Activated CD4-positive, alpha-beta T cell treated with anti-CD3 and anti-CD28 coated beads for 48 hours (primary cell): ENCODE data around the gene FA2H.

Experiments used
- DNase-seq: peaks from one replicate; pipeline ENCODE4 v3.0.0-alpha.2; 2020

FA2H gene

DNA sequence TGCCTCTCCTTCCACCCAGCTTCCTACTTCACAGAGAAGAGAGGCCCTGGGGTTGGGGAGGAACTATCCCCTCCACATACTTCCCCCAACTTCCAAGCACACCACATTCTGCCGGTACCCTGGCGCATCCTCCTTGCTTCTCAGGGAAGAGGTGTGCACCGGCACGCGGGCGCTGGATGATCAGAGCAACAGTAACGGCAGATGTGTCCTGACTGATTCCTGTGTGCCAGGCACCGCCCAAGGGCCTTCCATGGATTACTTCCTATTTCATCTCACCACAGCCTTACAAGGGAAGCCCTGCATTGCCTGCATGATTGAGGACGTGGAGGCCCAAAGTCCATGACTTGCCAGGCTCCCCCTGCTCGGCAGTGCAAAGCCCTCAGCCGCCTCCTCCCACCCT lies 52.9 kb downstream of the FA2H start:
- no peak for DNase-seq

DNA sequence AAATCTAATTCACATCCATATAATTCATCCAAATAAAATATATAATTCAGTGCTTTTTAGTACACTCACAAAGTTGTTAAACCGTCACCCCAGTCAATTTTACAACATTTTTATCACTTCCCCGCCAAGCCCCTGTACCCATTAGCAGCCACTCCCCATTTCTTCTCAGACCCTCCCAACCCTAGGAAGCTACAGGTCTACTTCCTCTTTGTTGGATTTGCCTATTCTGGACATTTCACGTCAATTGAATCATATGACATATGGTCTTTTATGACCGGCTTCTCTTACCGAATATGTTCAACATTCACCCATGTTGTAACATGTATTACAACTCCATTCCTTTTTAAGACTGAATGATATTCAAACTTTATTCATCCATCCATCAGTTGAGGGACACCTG lies 54.0 kb downstream of the FA2H start:
- DNase-seq = no peak

DNA sequence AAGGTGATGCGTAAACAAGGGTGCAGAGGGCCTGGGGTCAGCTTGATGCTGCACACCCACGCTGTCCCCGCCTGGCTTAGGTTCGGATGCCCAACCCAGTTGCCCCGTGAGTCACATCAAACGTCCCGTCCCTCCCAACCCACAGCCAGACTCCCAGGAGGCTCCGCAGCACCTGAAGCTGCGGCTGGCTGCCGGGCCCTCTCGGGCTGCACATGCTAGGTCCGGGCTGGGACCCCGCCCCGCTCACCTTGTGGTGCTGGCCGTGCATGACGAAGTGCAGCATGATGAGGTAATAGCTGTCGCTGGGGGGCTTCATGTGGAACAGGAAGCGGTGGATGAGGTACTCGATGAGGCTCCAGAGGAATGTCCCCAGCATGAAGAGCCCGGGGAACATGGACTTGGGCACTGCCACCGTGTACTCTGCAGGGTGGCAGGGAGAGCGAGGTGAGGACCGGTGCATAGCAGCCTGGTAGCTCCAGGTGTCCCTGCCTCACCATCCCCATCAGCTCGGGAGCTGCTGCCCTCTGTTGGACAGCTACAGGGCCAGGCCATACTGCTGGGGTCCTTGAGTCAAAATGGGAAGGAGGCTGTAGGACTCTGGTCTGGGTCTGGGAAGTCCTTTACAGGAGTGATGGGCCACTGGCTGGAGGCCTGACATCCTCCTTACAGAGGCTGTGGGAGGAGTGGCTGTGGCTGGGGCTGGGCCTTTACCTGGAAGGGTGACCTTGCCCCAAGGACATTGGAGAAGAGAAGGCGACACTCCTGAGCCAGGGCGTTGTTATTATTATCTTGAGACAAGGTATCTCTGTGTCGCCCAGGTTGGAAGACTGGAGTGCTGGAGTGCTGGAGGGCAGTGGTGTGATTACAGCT lies 55.6 kb downstream of the FA2H start:
- no peak for DNase-seq

- no peak for DNase-seq
Observed at GRCh38 chr16:74718140-74718539, 56.5 kb downstream of the FA2H start.

- no peak for DNase-seq
Observed at GRCh38 chr16:74717367-74717766, 57.3 kb downstream of the FA2H start.

DNA sequence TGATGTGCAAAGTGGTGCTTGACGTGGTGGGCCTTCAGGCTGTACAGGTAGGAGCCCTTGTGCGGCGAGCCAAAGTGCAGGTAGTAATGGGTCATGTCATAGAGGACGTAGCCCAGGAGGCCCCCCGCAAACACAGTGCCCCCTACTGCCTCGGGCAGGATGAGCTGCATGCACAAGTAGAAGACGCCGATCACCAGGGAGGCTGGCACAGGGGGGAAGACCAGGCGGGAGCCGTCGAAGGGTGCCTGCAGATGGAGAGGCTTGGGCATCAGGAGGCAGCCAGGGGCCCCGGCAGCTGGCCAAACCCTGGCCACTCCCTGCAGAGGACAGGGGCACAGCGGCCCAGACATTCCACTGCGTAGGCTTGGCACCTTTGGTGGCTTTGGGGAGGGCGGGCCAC lies 58.3 kb downstream of the FA2H start:
- DNase-seq = no peak

DNA sequence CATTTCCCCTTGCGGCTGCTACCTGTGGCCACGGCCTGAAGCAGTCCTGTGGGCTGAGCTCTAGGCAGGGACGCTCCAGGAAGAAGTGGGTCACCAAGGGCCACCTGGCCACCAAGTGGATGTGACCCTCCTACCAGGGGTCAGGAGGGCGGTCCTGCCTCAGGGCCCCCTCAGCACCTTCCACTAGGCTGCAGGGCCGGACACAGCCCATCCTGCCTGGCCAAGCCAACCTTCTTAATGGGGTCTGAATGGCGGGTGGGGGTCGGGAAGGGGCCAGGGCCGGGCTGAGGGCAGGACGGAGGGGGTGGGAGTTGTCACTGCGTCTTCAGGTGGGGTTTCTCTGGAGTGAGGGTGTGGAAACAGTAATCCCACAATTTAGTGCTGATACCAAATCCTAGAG lies 60.7 kb downstream of the FA2H start:
- no peak for DNase-seq

DNA sequence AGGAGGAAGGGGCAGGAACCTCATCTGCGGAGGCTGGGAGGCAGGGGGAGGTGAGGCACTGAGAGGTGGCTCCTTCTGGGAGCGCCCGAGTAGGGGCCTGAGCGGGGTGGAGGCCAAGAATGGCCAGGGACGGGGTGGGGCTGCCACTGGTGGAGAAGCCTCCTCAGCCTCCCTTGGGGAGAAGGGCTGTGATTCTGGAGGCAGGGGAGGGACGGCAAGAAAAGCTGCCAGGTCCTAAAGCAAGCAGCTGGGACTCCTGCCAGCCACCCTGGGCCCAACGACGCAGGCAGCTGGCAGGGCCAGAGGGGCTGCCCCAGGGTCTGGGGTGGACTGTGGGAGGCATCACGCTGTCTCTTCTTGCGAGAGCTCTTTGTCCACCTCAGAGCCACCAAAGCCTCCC lies 61.3 kb downstream of the FA2H start:
- no peak for DNase-seq

GRCh38 chr16:74711938-74712337 lies 62.7 kb downstream of the FA2H start:
- no peak for DNase-seq

DNA sequence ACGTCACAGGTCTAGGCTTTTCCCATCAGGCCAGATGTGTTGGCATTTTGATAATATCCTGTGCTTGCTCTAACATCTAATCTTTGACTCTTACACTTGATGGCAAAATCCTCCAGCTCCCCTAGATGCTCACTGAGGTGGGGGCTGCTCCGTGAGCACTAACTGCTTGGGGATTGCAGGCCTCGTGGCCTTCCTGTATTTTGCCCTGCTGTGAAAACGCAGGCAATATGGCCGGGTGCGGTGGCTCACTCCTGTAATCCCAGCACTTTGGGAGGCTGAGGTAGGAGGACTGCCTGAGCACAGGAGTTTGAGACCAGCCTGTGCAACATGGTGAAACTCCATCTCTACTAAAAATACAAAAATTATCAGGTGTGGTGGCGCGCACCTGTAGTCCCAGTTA lies 64.2 kb downstream of the FA2H start:
- no peak for DNase-seq

- DNase-seq = peak; percentile 87
Observed at GRCh38 chr16:74709441-74709877, 65.2 kb downstream of the FA2H start.

GRCh38 chr16:74700438-74701225 lies 74.0 kb downstream of the FA2H start, which contains the start of gene MLKL:
TSS of gene MLKL (minus strand) at chr16:74700862. CDS start at chr16:74695757, 5,105 bp downstream.
- DNase-seq = peak; percentile 75

DNA sequence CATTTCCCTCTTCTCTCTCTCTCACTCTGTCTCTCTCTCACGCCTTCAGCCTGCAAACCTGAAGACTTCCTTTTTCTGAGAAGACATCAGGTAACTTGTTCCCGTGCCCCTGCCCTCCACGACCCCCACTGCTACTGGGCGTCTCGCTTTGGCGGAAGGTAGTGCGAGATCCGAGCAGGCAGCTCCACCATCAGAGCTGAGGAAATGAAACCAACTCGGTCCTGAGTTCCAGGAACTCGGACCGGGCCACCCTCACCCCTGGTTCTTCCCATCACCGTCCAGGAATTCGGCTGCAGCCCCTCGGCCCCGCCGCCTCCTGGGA lies 74.5 kb downstream of the FA2H start:
- peak; percentile 39 for DNase-seq

- peak; percentile 21 for DNase-seq
Observed at GRCh38 chr16:74699666-74700065, 75.0 kb downstream of the FA2H start.

DNA sequence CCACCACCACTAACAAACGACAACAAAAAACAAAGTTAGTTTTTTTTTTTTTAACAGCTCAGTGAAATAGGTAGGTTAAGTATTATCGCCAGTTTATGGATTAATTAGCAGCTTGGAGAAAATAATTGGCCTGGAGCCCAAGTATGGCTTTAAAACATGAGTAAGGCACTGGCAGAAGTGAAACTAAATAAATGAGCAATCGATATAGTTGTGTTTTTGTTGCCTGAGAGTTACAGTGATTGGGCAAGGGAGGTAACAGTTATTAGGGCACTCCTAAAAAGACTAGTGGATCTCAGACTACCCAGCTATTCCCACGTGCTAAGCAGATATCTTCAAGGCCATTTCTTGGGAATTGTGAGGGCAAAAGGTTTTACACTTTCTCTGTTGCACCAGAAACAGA lies 76.4 kb downstream of the FA2H start:
- DNase-seq = no peak

- DNase-seq = peak; percentile 68
Observed at GRCh38 chr16:74695450-74696422, 78.9 kb downstream of the FA2H start.

GRCh38 chr16:74691093-74691855 lies 83.3 kb downstream of the FA2H start:
- no peak for DNase-seq

- no peak for DNase-seq
Observed at GRCh38 chr16:74682556-74682955, 92.1 kb downstream of the FA2H start.

DNA sequence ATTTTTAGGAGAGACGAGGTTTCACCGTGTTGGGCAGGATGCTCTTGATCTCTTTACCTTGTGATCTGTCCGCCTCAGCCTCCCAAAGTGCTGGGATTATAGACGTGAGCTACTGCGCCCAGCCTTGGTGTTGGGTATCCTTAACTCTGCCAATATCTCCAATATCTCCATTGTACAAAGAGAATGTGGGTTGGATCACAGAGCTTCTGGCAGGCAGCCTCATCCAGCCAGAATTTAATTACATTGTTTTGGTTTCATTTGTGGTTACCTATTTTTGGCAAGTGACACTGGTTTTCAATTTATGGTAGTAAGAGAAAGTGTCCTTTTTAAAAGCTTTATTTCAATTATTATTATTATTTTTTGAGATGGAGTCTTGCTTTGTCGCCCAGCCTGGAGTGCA lies 93.9 kb downstream of the FA2H start:
- DNase-seq = no peak

DNA sequence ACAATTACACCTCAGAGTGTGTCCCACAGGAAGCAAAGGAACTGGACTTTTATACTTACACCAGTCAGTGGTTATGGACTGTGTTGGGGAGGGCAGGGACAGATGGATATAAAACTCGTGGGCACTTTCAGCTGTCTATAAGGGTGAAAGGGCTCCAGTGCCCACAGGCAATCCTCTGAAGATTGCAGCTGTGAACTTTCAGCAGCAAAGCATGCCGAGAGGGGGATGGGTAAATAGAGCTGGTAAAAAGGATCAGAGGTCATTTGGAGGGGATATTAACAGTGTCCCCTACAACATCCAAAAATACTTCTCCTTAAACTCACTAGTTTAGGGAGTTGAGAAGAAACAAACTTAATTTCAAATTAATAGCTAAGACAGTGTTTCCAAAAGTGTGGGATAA lies 94.6 kb downstream of the FA2H start:
- no peak for DNase-seq

DNA sequence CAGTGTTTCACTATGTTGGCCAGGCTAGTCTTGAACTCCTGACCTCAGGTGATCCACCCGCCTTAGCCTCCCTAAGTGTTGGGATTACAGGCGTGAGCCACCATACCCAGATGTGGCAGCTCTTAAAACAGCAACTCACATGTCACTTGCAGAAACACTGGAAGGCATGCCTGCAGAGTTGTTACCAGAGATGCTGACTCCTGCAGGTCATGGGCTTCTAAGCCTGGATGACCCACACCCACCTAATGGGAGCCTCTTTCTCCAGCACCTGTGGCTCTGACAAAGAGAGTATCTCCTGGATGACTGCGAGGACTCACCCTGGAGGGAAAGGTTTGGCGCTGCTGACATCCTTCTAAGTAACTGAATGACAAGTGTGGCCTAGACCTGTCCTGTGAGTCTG lies 96.8 kb downstream of the FA2H start:
- DNase-seq = no peak

- no peak for DNase-seq
Observed at GRCh38 chr16:74673876-74674275, 100.7 kb downstream of the FA2H start.
